Measurements from ENCODE around the gene KIF19. TPM values are rescaled to one million over a fixed set of nuclear protein-coding genes. Genes with fewer than 3 reads are reported as not detected.

Gene KIF19
- total RNA-seq, 2 donors from 2014 or later, result 0.36 to 0.62 TPM

GRCh38 chr17:74392848-74393247 is 66.8 kb downstream of the KIF19 start:
- Histone ChIP-seq H3K9me3 (no peaks in the 10 kb centered on the region), H3K4me3 (no peak overlapping the region), H3K27me3 (replicated peaks; ENCODE audit: insufficient read depth) (no peaks in the 10 kb centered on the region), H3K27ac (no peak overlapping the region), H3K4me1 (replicated peaks) (no peaks in the 10 kb centered on the region), H3K36me3 (no peaks in the 10 kb centered on the region)
- TF ChIP-seq POLR2A (IDR thresholded peaks at IDR 0.05) (no peak), POLR2AphosphoS5 (IDR thresholded peaks at IDR 0.05) (no peak), CTCF (IDR thresholded peaks at IDR 0.05) (no peak)
- DNase-seq (ENCODE audit: low spot score), result no peak
- intact Hi-C loops (cut with DNase I), result no loop called here
- whole genome bisulfite sequencing, result 73% methylated on average over 5 of the region's 5 CpGs

DNA sequence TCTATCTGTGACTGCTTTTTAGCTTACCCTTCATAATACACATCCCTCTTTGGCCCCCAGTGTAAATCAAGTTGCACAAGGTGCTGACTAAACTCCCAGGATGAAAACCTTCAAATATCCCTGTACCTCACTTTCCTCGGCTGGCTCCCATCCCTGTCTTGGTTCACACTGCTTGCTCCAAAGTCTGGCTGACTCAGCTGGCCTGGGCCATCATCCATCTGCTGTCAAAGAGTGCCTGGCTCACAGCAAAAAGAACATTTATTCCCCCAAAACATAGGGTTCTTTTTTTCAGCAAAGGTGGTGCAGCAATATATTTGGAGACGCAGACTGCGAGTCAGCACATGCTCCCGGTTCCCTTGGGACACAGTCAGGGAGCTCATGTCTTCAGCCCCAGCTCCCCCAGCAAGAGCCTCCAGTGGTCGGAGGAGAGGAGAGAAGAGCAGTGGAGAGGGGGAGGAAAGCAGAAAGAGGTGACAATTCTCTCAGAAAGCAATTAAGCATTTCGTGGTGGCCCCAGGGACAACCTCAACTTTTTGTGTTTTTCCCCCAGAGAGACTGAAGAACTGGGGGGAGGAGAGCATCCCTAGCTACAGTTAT is 67.4 kb downstream of the KIF19 start:
- no peak for DNase-seq (ENCODE audit: low spot score)
- no peak for TF ChIP-seq POLR2AphosphoS5 (IDR thresholded peaks at IDR 0.05)
- TF ChIP-seq CTCF (IDR thresholded peaks at IDR 0.05), result no peak
- TF ChIP-seq POLR2A (IDR thresholded peaks at IDR 0.05), result no peak
- Histone ChIP-seq H3K27ac (no peak overlapping the region), H3K9me3 (no peaks in the 10 kb centered on the region), H3K4me3 (no peak overlapping the region), H3K36me3 (no peaks in the 10 kb centered on the region), H3K27me3 (replicated peaks; ENCODE audit: insufficient read depth) (no peaks in the 10 kb centered on the region), H3K4me1 (replicated peaks) (no peaks in the 10 kb centered on the region)
- intact Hi-C loops (cut with DNase I), result no loop called here
- WGBS, result 46% methylated on average over 6 of the region's 6 CpGs

- no peaks in the 10 kb centered on the region for H3K36me3 ChIP-seq
- H3K9me3 ChIP-seq, result no peaks in the 10 kb centered on the region
- no peaks in the 10 kb centered on the region for H3K4me1 ChIP-seq (replicated peaks)
- peak overlapping the region in 1 of 2 donors; percentile 40 for H3K27ac ChIP-seq
- 89% methylated on average over 12 of the region's 12 CpGs for WGBS
- TF ChIP-seq POLR2AphosphoS5 (IDR thresholded peaks at IDR 0.05) (no peak), CTCF (IDR thresholded peaks at IDR 0.05) (no peak), POLR2A (IDR thresholded peaks at IDR 0.05) (no peak)
- DNase-seq (ENCODE audit: low spot score), result no peak
- no peak overlapping the region for H3K4me3 ChIP-seq
- intact Hi-C loops (cut with DNase I), result no loop called here
- no peaks in the 10 kb centered on the region for H3K27me3 ChIP-seq (replicated peaks; ENCODE audit: insufficient read depth)
Observed at GRCh38 chr17:74394275-74394950, 68.4 kb downstream of the KIF19 start.

GRCh38 chr17:74394977-74395376 is 69.0 kb downstream of the KIF19 start:
- H3K27me3 ChIP-seq (replicated peaks; ENCODE audit: insufficient read depth), result no peaks in the 10 kb centered on the region
- peak overlapping the region in 1 of 2 donors; percentile 40 for H3K27ac ChIP-seq
- H3K4me1 ChIP-seq (replicated peaks), result no peaks in the 10 kb centered on the region
- no peak overlapping the region for H3K4me3 ChIP-seq
- H3K9me3 ChIP-seq, result no peaks in the 10 kb centered on the region
- intact Hi-C loops (cut with DNase I), result no loop called here
- no peaks in the 10 kb centered on the region for H3K36me3 ChIP-seq
- WGBS, result 49% methylated on average over 6 of the region's 7 CpGs
- TF ChIP-seq CTCF (IDR thresholded peaks at IDR 0.05), result no peak
- TF ChIP-seq POLR2AphosphoS5 (IDR thresholded peaks at IDR 0.05), result peak; percentile 33
- peak; percentile 40 for TF ChIP-seq POLR2A (IDR thresholded peaks at IDR 0.05)
- DNase-seq (ENCODE audit: low spot score), result peak; percentile 51

GRCh38 chr17:74396567-74396966 is 70.5 kb downstream of the KIF19 start:
- Histone ChIP-seq H3K4me3 (no peak overlapping the region), H3K9me3 (no peaks in the 10 kb centered on the region), H3K27ac (no peak overlapping the region), H3K27me3 (replicated peaks; ENCODE audit: insufficient read depth) (no peaks in the 10 kb centered on the region), H3K4me1 (replicated peaks) (no peaks in the 10 kb centered on the region), H3K36me3 (no peaks in the 10 kb centered on the region)
- DNase-seq (ENCODE audit: low spot score), result no peak
- 92% methylated on average over 4 of the region's 4 CpGs for WGBS
- intact Hi-C loops (cut with DNase I), result no loop called here
- no peak for TF ChIP-seq POLR2A (IDR thresholded peaks at IDR 0.05)
- TF ChIP-seq POLR2AphosphoS5 (IDR thresholded peaks at IDR 0.05), result no peak
- no peak for TF ChIP-seq CTCF (IDR thresholded peaks at IDR 0.05)
